ENCODE results near the gene CELF3. TPM values are rescaled to one million over a fixed set of nuclear protein-coding genes. Genes with fewer than 3 reads are reported as not detected.

Gene CELF3
- total and polyA plus RNA-seq, 2 experiments from 2014 or later: not detected

DNA sequence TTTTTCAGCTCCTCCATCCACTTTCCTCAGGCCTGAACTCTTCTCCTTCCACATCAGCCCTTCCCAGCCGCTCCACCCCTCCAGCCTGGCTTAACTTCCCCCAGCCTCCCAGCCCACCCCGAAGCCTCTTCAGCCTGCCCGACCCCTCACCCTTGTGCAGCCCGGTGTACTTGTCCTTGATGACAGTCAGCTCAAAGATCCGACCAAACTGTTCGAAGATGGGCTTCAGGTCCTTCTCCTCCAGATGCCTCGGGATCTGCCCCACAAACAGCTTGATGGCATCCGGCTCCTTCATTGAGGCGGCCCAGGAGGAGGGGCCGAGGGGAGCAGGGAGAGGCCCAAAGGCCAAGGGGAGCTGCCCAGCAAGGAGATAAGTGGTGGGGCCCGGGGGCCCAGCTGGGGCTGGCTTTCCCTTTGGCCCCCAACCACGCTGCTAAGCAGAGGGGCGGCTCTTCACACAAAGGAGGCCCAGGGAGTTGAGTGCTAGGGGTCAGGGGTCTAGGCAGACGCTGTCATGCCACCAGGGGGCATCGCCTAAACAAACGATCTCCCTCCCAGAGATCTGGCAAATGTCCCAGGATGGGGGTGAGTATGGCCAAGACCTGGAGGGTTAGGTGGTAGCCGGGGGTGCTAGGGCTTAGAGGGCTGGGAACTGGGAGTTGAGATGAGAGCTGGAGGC, 738 bp downstream of the CELF3 start:
- no peak for TF ChIP-seq EZH2phosphoT487 (IDR thresholded peaks at IDR 0.05; ENCODE audit: insufficient read depth, low read depth)
- no peak for TF ChIP-seq EZH2 (IDR thresholded peaks at IDR 0.05; ENCODE audit: insufficient read depth, poor library complexity, severe bottlenecking)
- no peak for DNase-seq
- in situ Hi-C loops (cut with MboI): no loop called here
- no peaks in the 10 kb centered on the region for H3F3A ChIP-seq (ENCODE audit: insufficient read depth)
- H3K4me1 ChIP-seq (ENCODE audit: insufficient read depth): no peaks in the 10 kb centered on the region
- H3K27me3 ChIP-seq (replicated peaks; ENCODE audit: insufficient read depth): peaks cover 36% of the 10 kb centered on the region
- no peaks in the 10 kb centered on the region for H3K9me3 ChIP-seq (ENCODE audit: low read depth)
- no peak overlapping the region for H3K4me2 ChIP-seq (ENCODE audit: unreplicated experiment)
- no peak overlapping the region for H3K4me3 ChIP-seq
- no peak overlapping the region for H2AFZ ChIP-seq
- H3K9me2 ChIP-seq (ENCODE audit: insufficient read depth): no peaks in the 10 kb centered on the region
- no peaks in the 10 kb centered on the region for H3K79me2 ChIP-seq (ENCODE audit: insufficient read depth)
- no peaks in the 10 kb centered on the region for H3K36me3 ChIP-seq (ENCODE audit: low read depth)
- H3K9ac ChIP-seq: no peak overlapping the region
- H4K20me1 ChIP-seq (ENCODE audit: insufficient read depth): no peaks in the 10 kb centered on the region
- WGBS, 2 experiments (ENCODE audit: low coverage in 1 of 2, low lambda C conversion rate in 2 of 2, missing lambda C conversion rate in 2 of 2): 31 to 34% methylated on average over 16 to 17 of the region's 17 CpGs
- H3K27ac ChIP-seq: no peak overlapping the region

DNA sequence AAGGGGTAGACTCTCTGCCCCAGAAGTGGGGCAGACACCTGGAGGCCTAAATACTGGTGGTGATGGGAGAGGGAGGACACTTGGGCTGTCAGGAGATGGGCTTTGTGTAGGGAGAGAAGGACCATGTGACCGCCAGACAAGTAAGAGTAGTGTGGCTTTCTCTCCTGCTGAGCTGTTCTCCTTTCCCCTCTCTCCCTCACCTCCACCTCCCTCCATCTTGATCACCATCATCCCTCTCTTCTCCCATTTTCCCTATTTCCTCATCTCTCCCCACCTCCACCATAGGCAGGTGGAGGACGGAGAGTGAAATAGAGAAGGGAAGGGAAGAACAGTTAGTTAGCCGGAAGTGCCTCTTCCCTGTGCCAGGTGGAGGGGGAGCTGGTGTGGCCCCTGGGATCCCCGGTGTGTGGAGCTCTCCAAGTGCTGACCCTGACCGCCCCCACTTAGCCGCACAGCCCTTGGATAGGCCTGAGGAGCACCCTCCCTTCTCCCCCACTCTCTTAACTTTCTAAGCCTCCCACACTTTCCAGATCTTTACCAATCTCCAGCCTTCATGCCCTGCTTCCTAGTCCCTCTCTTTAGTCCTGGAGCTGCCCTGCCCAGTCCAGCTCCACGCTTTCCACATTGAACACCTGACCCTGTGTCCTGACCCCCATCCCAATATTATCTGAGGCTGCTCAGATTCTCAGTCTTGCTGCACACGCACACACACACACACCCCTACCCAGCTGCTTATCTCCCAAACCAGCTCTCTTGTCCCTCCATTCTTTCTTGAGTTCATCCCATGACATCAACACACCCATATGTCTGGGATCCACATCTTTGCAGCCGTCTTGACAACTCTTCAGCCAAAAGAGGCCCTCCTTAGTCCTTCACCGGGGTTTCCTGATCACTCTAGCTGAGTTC, 1.5 kb downstream of the CELF3 start:
- Histone ChIP-seq H3K9ac (no peak overlapping the region), H3K4me2 (ENCODE audit: unreplicated experiment) (no peak overlapping the region), H3K79me2 (ENCODE audit: insufficient read depth) (no peaks in the 10 kb centered on the region), H2AFZ (no peak overlapping the region), H3K4me1 (ENCODE audit: insufficient read depth) (no peaks in the 10 kb centered on the region), H4K20me1 (ENCODE audit: insufficient read depth) (no peaks in the 10 kb centered on the region), H3K36me3 (ENCODE audit: low read depth) (no peaks in the 10 kb centered on the region), H3K9me3 (ENCODE audit: low read depth) (no peaks in the 10 kb centered on the region), H3K27ac (no peak overlapping the region), H3K27me3 (replicated peaks; ENCODE audit: insufficient read depth) (peaks cover 36% of the 10 kb centered on the region), H3F3A (ENCODE audit: insufficient read depth) (no peaks in the 10 kb centered on the region), H3K9me2 (ENCODE audit: insufficient read depth) (no peaks in the 10 kb centered on the region), H3K4me3 (no peak overlapping the region)
- DNase-seq: no peak
- in situ Hi-C loops (cut with MboI): no loop called here
- 43% methylated on average over 10 of the region's 10 CpGs for WGBS, 2 experiments (ENCODE audit: low coverage in 1 of 2, low lambda C conversion rate in 2 of 2, missing lambda C conversion rate in 2 of 2)
- TF ChIP-seq EZH2 (IDR thresholded peaks at IDR 0.05; ENCODE audit: insufficient read depth, poor library complexity, severe bottlenecking) (no peak), EZH2phosphoT487 (IDR thresholded peaks at IDR 0.05; ENCODE audit: insufficient read depth, low read depth) (no peak)

DNA sequence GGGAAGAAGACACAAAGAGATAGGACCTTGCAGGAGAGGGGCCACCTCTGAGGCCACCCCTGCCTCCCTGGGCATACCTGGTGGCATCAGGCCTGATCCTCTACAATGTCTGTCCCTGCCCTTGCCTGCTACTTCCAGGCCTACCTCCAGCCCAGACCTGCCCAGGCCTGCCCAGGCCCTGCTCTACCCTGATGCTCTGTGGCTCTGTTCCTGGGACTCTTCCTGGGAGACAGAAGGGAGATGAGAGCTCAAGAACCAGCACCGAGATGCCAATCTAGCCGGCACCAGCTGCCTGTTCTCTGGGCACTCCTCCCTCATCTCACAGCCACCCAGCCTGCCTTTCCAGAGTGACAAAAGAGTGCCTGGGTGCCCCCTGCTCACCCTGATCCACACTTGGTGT, 2.7 kb downstream of the CELF3 start:
- Histone ChIP-seq H3K36me3 (ENCODE audit: low read depth) (no peaks in the 10 kb centered on the region), H4K20me1 (ENCODE audit: insufficient read depth) (no peaks in the 10 kb centered on the region), H3K4me3 (no peak overlapping the region), H3K79me2 (ENCODE audit: insufficient read depth) (no peaks in the 10 kb centered on the region), H3K27ac (no peak overlapping the region), H3K9me2 (ENCODE audit: insufficient read depth) (no peaks in the 10 kb centered on the region), H3F3A (ENCODE audit: insufficient read depth) (no peaks in the 10 kb centered on the region), H3K4me1 (ENCODE audit: insufficient read depth) (no peaks in the 10 kb centered on the region), H3K9me3 (ENCODE audit: low read depth) (no peaks in the 10 kb centered on the region), H3K27me3 (replicated peaks; ENCODE audit: insufficient read depth) (peaks cover 36% of the 10 kb centered on the region), H2AFZ (no peak overlapping the region), H3K9ac (no peak overlapping the region), H3K4me2 (ENCODE audit: unreplicated experiment) (no peak overlapping the region)
- WGBS, 2 experiments (ENCODE audit: low coverage in 1 of 2, low lambda C conversion rate in 2 of 2, missing lambda C conversion rate in 2 of 2): 60 to 70% methylated on average over 2 of the region's 2 CpGs
- DNase-seq: no peak
- in situ Hi-C loops (cut with MboI): no loop called here
- TF ChIP-seq EZH2phosphoT487 (IDR thresholded peaks at IDR 0.05; ENCODE audit: insufficient read depth, low read depth) (no peak), EZH2 (IDR thresholded peaks at IDR 0.05; ENCODE audit: insufficient read depth, poor library complexity, severe bottlenecking) (no peak)

DNA sequence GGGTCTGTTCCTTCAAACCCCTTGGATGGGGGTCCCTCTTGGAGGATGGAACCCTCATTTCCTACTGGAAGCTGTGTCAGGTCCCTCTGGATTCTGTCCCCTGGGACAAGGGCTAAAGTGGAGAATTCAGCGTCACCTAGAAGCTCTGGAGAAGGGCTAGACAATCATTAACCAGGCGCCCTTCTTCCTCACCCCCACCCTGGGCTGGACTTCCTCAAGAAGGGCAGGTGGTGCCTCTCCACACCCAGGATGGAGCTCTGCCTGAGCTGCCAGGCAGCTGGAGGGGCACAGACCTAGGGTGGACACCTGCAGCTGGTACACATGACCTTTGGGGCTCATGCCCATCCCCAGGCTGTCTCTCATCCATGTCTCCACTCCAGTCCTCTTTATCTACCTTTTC, 3.6 kb downstream of the CELF3 start:
- Histone ChIP-seq H3K4me3 (no peak overlapping the region), H3K36me3 (ENCODE audit: low read depth) (no peaks in the 10 kb centered on the region), H2AFZ (no peak overlapping the region), H3K4me1 (ENCODE audit: insufficient read depth) (no peaks in the 10 kb centered on the region), H4K20me1 (ENCODE audit: insufficient read depth) (no peaks in the 10 kb centered on the region), H3K4me2 (ENCODE audit: unreplicated experiment) (no peak overlapping the region), H3K27me3 (replicated peaks; ENCODE audit: insufficient read depth) (peaks cover 30% of the 10 kb centered on the region), H3K9me2 (ENCODE audit: insufficient read depth) (no peaks in the 10 kb centered on the region), H3K27ac (no peak overlapping the region), H3K9me3 (ENCODE audit: low read depth) (no peaks in the 10 kb centered on the region), H3F3A (ENCODE audit: insufficient read depth) (no peaks in the 10 kb centered on the region), H3K79me2 (ENCODE audit: insufficient read depth) (no peaks in the 10 kb centered on the region), H3K9ac (no peak overlapping the region)
- WGBS, 2 experiments (ENCODE audit: low coverage in 1 of 2, low lambda C conversion rate in 2 of 2, missing lambda C conversion rate in 2 of 2): 14 to 24% methylated on average over 2 of the region's 2 CpGs
- in situ Hi-C loops (cut with MboI): no loop called here
- no peak for TF ChIP-seq EZH2phosphoT487 (IDR thresholded peaks at IDR 0.05; ENCODE audit: insufficient read depth, low read depth)
- TF ChIP-seq EZH2 (IDR thresholded peaks at IDR 0.05; ENCODE audit: insufficient read depth, poor library complexity, severe bottlenecking): no peak
- no peak for DNase-seq
